Inflammatory macrophage treated with lipopolysaccharide for 1 hour (primary cell): ENCODE data around the gene TRIM40.
"Not testable (repeated sequence)": the region's sequence is repeated elsewhere in the genome, so short reads cannot be mapped to it uniquely, and the experiment has no call there.

Experiments used
- DNase-seq, 2 donors: peaks; one replicate each; pipeline ENCODE4 v3.0.0-alpha.2; 2020 to 2022

The TRIM40 gene

GRCh38 chr6:30113841-30114240 lies 22.1 kb upstream of the TRIM40 start:
- DNase-seq: no peak

GRCh38 chr6:30116724-30117123 lies 19.2 kb upstream of the TRIM40 start:
- no peak for DNase-seq

- DNase-seq: not testable (repeated sequence)
These were observed 17.2 kb upstream of the TRIM40 start for GRCh38 chr6:30118691-30119090.

GRCh38 chr6:30121446-30122366 lies 14.2 kb upstream of the TRIM40 start:
- DNase-seq: no peak

GRCh38 chr6:30122515-30122914 lies 13.4 kb upstream of the TRIM40 start:
- peak in 1 of 2 donors; percentile 24 for DNase-seq

- DNase-seq: no peak
These were observed 8.5 kb upstream of the TRIM40 start for GRCh38 chr6:30127238-30128093.

GRCh38 chr6:30129265-30130178 lies 6.4 kb upstream of the TRIM40 start:
- DNase-seq: peak in 1 of 2 donors; percentile 38

GRCh38 chr6:30130179-30130679 lies 5.7 kb upstream of the TRIM40 start:
- no peak for DNase-seq

- peak; percentile 71 to 86 for DNase-seq
These were observed 4.8 kb upstream of the TRIM40 start for GRCh38 chr6:30130887-30131862.

- no peak for DNase-seq
These were observed 3.9 kb upstream of the TRIM40 start for GRCh38 chr6:30131947-30132497.

- DNase-seq: no peak
These were observed 793 bp upstream of the TRIM40 start for GRCh38 chr6:30135147-30135546.

GRCh38 chr6:30136570-30137286 lies 788 bp downstream of the TRIM40 start:
- no peak for DNase-seq

GRCh38 chr6:30140240-30140639 lies 4.3 kb downstream of the TRIM40 start:
- not testable (repeated sequence) for DNase-seq

- DNase-seq: no peak
These were observed 6.7 kb downstream of the TRIM40 start for GRCh38 chr6:30142665-30143064.

GRCh38 chr6:30143780-30144179 lies 7.8 kb downstream of the TRIM40 start:
- no peak for DNase-seq

GRCh38 chr6:30144811-30145210 lies 8.9 kb downstream of the TRIM40 start:
- peak in 1 of 2 donors; percentile 19 for DNase-seq

- no peak for DNase-seq
These were observed 9.9 kb downstream of the TRIM40 start for GRCh38 chr6:30145818-30146217.

- no peak for DNase-seq
These were observed 11.2 kb downstream of the TRIM40 start for GRCh38 chr6:30147096-30147495.

GRCh38 chr6:30149234-30149633 lies 13.3 kb downstream of the TRIM40 start:
- DNase-seq: no peak
